Testis (tissue), 2 donors: ENCODE data around the gene PKN3.

Experiments used
- POLR2A ChIP-seq: fragments of 450-650 bp; IDR thresholded peaks from one replicate; pipeline ENCODE4 v1.6.1; 2017; ENCODE audit warnings: antibody characterized with exemption, mild to moderate bottlenecking, moderate library complexity
- TF ChIP-seq, protein P1 (sequence below), 3 experiments: fragments of 450-650 bp in 2 of 3; fragments of 200-600 bp in 1 of 3; sonication (generic) in 1 of 3; IDR thresholded peaks; one replicate each; pipeline ENCODE4 v1.5.1; 2016 to 2019; ENCODE audit warnings: antibody characterized with exemption in 3 of 3, mild to moderate bottlenecking in 2 of 3, moderate library complexity in 1 of 3

DNA sequence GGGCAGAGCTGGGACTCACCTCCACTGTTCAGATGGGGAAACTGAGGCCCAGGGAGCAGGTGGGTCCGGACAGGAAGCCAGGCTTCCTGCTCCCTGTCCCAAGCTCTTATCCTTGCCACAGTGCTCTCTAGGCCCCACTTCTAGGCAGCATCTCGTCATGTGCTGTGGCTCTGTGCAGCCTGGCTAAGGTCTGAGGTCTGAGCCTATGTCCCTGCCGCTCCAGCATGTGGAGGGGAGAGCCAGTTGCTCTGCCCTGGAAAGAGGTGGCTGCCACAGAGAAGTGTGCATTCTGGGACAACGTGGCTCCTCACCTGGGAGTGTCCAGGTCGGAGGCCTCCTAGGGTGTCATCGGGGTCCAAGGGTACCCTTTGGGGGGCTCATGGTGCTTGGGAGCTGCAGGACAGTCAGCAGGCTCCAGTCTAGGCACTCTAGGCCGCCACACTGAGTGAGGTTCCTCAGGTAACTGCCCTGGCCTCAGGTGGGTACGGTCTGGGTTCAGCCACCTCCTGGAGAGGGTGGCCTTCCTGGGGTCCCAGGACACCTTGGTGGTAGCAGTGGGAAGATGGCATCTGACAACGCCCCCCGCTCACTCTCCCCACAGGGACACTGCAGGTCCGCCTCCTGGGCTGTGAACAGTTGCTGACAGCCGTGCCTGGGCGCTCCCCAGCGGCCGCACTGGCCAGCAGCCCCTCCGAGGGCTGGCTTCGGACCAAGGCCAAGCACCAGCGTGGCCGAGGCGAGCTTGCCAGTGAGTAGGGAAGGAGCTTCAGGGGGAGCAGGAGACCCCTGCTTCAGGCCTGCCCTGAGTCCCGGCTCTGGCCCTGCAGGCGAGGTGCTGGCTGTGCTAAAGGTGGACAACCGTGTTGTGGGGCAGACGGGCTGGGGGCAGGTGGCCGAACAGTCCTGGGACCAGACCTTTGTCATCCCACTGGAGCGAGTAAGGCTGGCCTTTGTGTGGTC is 10.4 kb downstream of the PKN3 start:
- TF ChIP-seq, protein P1, sequence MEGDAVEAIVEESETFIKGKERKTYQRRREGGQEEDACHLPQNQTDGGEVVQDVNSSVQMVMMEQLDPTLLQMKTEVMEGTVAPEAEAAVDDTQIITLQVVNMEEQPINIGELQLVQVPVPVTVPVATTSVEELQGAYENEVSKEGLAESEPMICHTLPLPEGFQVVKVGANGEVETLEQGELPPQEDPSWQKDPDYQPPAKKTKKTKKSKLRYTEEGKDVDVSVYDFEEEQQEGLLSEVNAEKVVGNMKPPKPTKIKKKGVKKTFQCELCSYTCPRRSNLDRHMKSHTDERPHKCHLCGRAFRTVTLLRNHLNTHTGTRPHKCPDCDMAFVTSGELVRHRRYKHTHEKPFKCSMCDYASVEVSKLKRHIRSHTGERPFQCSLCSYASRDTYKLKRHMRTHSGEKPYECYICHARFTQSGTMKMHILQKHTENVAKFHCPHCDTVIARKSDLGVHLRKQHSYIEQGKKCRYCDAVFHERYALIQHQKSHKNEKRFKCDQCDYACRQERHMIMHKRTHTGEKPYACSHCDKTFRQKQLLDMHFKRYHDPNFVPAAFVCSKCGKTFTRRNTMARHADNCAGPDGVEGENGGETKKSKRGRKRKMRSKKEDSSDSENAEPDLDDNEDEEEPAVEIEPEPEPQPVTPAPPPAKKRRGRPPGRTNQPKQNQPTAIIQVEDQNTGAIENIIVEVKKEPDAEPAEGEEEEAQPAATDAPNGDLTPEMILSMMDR (IDR thresholded peaks at IDR 0.05) = no peak
- no peak for TF ChIP-seq POLR2A
